SK-N-SH treated with all-trans-retinoic acid at 6 μM for 48 hours (cell line): ENCODE measurements around the gene EOMES.

Source experiments
- CREB5 ChIP-seq: fragments of 250-450 bp; sonication (Bioruptor Pico); IDR thresholded peaks from 2 replicates; pipeline ENCODE4 v1.5.1; 2020; ENCODE audit warnings: low read depth, mild to moderate bottlenecking, moderate library complexity
- CSDC2 ChIP-seq: fragments of 250-450 bp; sonication (Bioruptor Pico); IDR thresholded peaks from 2 replicates; pipeline ENCODE4 v1.5.0; 2020; ENCODE audit warnings: mild to moderate bottlenecking, moderate library complexity
- ISL1 ChIP-seq: fragments of 250-450 bp; sonication (Bioruptor Pico); IDR thresholded peaks from 2 replicates; pipeline ENCODE4 v2.1.2; 2022; ENCODE audit warnings: mild to moderate bottlenecking, moderate library complexity
- PATZ1 ChIP-seq: fragments of 250-450 bp; sonication (Bioruptor Pico); IDR thresholded peaks from 2 replicates; pipeline ENCODE4 v1.8.0; 2020; ENCODE audit warnings: mild to moderate bottlenecking, moderate library complexity, borderline replicate concordance
- RARB ChIP-seq: fragments of 250-450 bp; sonication (Bioruptor Pico); IDR thresholded peaks from 2 replicates; pipeline ENCODE4 v1.8.0; 2021; ENCODE audit warnings: mild to moderate bottlenecking, moderate library complexity
- SNAI2 ChIP-seq: fragments of 250-450 bp; sonication (Bioruptor Pico); IDR thresholded peaks from 2 replicates; pipeline ENCODE4 v1.5.0; 2020; ENCODE audit warnings: mild to moderate bottlenecking, moderate library complexity
- TOX ChIP-seq: fragments of 250-450 bp; sonication (Bioruptor Pico); IDR thresholded peaks from 2 replicates; pipeline ENCODE4 v1.8.0; 2021; ENCODE audit warnings: mild to moderate bottlenecking, moderate library complexity, borderline replicate concordance
- ZFP3 ChIP-seq: fragments of 250-450 bp; sonication (Bioruptor Pico); IDR thresholded peaks from 2 replicates; pipeline ENCODE4 v1.5.0; 2020; ENCODE audit warnings: mild to moderate bottlenecking, moderate library complexity
- ZFP30 ChIP-seq: fragments of 450-650 bp; formaldehyde crosslinking; IDR thresholded peaks from 2 replicates; pipeline ENCODE4 v1.5.0; 2022; ENCODE audit warnings: mild to moderate bottlenecking, moderate library complexity
- ZNF565 ChIP-seq: fragments of 450-650 bp; formaldehyde crosslinking; conservative IDR thresholded peaks from 2 replicates; pipeline ENCODE4 v1.5.0; 2020; ENCODE audit warnings: low read depth, mild to moderate bottlenecking, moderate library complexity
- ZNF70 ChIP-seq: fragments of 450-650 bp; formaldehyde crosslinking; IDR thresholded peaks from 2 replicates; pipeline ENCODE4 v1.5.0; 2020; ENCODE audit warnings: mild to moderate bottlenecking, moderate library complexity
- ZNF8 ChIP-seq: fragments of 450-650 bp; formaldehyde crosslinking; IDR thresholded peaks from 2 replicates; pipeline ENCODE4 v1.5.0; 2020; ENCODE audit warnings: mild to moderate bottlenecking, moderate library complexity

- TF ChIP-seq CREB5 (CRISPR knock-in tag) (no peak), ZNF70 (CRISPR knock-in tag) (no peak), CSDC2 (CRISPR knock-in tag) (no peak), ISL1 (no peak), ZNF565 (CRISPR knock-in tag) (no peak), ZFP30 (CRISPR knock-in tag) (no peak), ZFP3 (CRISPR knock-in tag) (no peak), TOX (CRISPR knock-in tag) (no peak), ZNF8 (CRISPR knock-in tag) (no peak), SNAI2 (CRISPR knock-in tag) (no peak), PATZ1 (CRISPR knock-in tag) (no peak), RARB (CRISPR knock-in tag) (no peak)
Observed at GRCh38 chr3:27721717-27722564, at the start of gene EOMES.
